ENCODE measurements around the gene KRTAP2-4.
"Not testable (repeated sequence)": the region's sequence is repeated elsewhere in the genome, so short reads cannot be mapped to it uniquely, and the experiment has no call there.

The KRTAP2-4 gene

DNA sequence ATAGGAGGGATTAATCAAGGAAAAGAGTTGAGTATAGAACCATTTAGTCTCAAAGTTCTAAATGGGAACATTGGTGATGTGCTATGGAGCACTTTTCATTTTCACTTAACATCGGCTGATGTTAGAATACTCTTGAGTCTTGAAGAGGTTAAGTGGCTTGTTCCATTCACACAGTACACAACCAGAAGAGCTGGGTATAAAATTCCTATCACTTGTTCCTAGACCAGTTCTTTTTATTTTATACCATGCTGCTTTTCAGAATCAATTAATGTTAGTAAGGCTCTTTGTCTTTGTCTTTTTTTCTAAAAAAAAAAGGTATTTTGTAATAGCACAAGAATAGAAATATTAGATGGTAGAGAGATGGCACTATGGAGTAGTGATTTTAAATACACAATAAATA, 22.7 kb downstream of the KRTAP2-4 start:
- Histone ChIP-seq H4K20me1 (ENCODE audit: insufficient read depth, low read length) (no peaks in the 10 kb centered on the region), H3K36me3 (replicated peaks; ENCODE audit: low read depth, low read length) (no peaks in the 10 kb centered on the region), H3K4me2 (ENCODE audit: low read length) (no peak overlapping the region), H3K79me2 (ENCODE audit: low read length) (no peaks in the 10 kb centered on the region), H3K9me3 (ENCODE audit: insufficient read depth, low read length) (no peaks in the 10 kb centered on the region), H3K27ac (ENCODE audit: low read length) (no peak overlapping the region), H3K4me3 (ENCODE audit: low read length) (no peak overlapping the region), H2AFZ (ENCODE audit: low read depth, low read length) (no peak overlapping the region), H3K27me3 (ENCODE audit: low read depth, low read length) (peaks cover 16% of the 10 kb centered on the region; the same call in 1 of the 2 replicates), H3K9ac (ENCODE audit: low read length) (no peak overlapping the region), H3K4me1 (ENCODE audit: low read length) (no peaks in the 10 kb centered on the region)
- no peak for TF ChIP-seq EZH2phosphoT487 (IDR thresholded peaks at IDR 0.05; ENCODE audit: low read depth)
- TF ChIP-seq, protein P1, sequence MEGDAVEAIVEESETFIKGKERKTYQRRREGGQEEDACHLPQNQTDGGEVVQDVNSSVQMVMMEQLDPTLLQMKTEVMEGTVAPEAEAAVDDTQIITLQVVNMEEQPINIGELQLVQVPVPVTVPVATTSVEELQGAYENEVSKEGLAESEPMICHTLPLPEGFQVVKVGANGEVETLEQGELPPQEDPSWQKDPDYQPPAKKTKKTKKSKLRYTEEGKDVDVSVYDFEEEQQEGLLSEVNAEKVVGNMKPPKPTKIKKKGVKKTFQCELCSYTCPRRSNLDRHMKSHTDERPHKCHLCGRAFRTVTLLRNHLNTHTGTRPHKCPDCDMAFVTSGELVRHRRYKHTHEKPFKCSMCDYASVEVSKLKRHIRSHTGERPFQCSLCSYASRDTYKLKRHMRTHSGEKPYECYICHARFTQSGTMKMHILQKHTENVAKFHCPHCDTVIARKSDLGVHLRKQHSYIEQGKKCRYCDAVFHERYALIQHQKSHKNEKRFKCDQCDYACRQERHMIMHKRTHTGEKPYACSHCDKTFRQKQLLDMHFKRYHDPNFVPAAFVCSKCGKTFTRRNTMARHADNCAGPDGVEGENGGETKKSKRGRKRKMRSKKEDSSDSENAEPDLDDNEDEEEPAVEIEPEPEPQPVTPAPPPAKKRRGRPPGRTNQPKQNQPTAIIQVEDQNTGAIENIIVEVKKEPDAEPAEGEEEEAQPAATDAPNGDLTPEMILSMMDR (IDR thresholded peaks at IDR 0.05; ENCODE audit: low read depth, low read length), result no peak

DNA sequence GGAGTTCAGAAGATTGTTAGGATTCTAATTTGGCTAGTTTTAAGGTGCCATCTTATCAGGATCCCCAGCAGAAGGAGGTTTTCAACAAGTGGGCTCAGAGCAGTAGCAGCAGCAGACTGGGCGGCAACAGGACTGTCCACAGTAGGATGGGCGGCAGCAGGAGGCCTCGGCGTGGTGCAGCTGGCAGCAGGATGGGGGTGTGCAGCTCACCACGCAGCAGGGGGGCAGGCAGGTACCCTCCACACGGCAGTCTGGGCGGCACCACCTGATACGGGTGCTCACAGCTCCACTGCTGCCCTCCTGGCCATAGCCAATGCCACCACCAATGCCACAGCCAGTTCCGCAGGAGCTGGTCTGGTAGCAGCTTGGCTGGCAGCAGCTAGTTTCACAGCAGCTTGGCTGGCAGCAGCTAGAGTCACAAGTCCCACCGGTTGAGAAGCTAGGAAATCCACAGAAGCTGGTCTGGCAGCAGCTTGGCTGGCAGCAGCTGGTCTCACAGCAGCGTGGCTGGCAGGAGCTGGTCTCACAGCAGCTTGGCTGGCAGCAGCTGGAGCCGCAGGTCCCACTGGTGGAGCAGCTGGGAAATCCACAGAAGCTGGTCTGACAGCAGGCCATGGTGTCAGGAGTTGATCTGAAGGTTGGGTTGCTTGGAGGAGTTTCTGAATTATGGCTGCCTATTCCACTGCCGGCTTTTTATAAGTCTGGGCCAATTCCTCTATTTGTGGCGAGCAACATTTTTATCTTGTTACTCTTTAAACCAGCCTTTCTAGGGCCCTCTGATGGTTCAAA, 24.7 kb downstream of the KRTAP2-4 start, which contains the start of gene KRTAP1-1:
KRTAP1-1 (minus strand) TSS at position 668 of the 789 bp plus-strand sequence; CDS start at position 615, 53 bp downstream.
- not testable (repeated sequence) for H3K27ac ChIP-seq (ENCODE audit: low read length); H3K79me2 ChIP-seq (ENCODE audit: low read length); H3K4me1 ChIP-seq (ENCODE audit: low read length); H3K36me3 ChIP-seq (replicated peaks; ENCODE audit: low read depth, low read length); H3K4me2 ChIP-seq (ENCODE audit: low read length); H3K9me3 ChIP-seq (ENCODE audit: insufficient read depth, low read length); H3K4me3 ChIP-seq (ENCODE audit: low read length); H4K20me1 ChIP-seq (ENCODE audit: insufficient read depth, low read length); H2AFZ ChIP-seq (ENCODE audit: low read depth, low read length); H3K9ac ChIP-seq (ENCODE audit: low read length)
- peaks cover 34% of the 10 kb centered on the region; the same call in 1 of the 2 replicates for H3K27me3 ChIP-seq (ENCODE audit: low read depth, low read length)

DNA sequence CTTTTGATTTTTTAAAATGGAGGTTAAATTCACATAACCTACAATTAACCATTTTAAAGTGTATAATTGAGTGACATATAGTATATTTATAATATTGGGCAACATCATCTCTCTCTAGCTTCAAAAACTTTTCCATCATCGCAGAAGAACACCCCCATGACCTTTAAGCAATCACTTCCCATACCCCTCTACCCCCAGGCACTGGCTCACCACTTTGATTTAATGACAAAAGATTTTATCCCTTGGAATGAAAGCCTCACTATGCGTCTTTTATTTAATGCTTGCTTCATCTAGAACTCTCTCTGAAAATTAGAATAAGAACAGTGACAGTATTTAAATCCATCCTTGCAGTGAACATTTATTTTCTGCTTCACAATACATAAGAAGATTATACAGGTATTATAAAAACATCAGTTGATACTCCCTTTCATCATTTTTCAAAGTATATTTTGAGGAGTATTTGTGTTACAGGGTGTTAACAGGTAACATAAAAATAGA, 27.8 kb downstream of the KRTAP2-4 start:
- Histone ChIP-seq H4K20me1 (ENCODE audit: insufficient read depth, low read length) (no peaks in the 10 kb centered on the region), H3K4me1 (ENCODE audit: low read length) (no peaks in the 10 kb centered on the region), H3K36me3 (replicated peaks; ENCODE audit: low read depth, low read length) (no peaks in the 10 kb centered on the region), H3K27ac (ENCODE audit: low read length) (no peak overlapping the region), H3K4me2 (ENCODE audit: low read length) (no peak overlapping the region), H3K79me2 (ENCODE audit: low read length) (no peaks in the 10 kb centered on the region), H3K27me3 (ENCODE audit: low read depth, low read length) (peaks cover 37% of the 10 kb centered on the region; the same call in 1 of the 2 replicates), H3K4me3 (ENCODE audit: low read length) (no peak overlapping the region), H3K9ac (ENCODE audit: low read length) (no peak overlapping the region), H3K9me3 (ENCODE audit: insufficient read depth, low read length) (no peaks in the 10 kb centered on the region), H2AFZ (ENCODE audit: low read depth, low read length) (no peak overlapping the region)
- TF ChIP-seq EZH2phosphoT487 (IDR thresholded peaks at IDR 0.05; ENCODE audit: low read depth), result no peak
- TF ChIP-seq, protein P1 (IDR thresholded peaks at IDR 0.05; ENCODE audit: low read depth, low read length), result no peak

DNA sequence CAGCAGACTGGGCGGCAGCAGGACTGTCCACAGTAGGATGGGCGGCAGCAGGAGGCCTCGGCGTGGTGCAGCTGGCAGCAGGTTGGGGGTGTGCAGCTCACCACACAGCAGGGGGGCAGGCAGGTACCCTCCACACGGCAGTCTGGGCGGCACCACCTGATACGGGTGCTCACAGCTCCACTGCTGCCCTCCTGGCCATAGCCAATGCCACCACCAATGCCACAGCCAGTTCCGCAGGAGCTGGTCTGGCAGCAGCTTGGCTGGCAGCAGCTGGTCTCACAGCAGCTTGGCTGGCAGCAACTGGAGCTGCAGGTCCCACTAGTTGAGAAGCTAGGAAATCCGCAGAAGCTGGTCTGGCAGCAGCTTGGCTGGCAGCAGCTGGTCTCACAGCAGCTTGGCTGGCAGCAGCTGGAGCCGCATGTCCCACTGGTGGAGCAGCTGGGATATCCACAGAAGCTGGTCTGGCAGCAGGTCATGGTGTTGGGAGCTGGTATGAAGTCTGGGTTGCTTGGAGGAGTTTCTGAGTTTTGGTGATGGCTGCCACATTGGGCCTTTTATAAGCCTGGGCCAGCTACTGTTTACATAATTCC, 31.2 kb downstream of the KRTAP2-4 start, which contains the start of gene KRTAP1-3:
KRTAP1-3 (minus strand) TSS at position 529 of the 590 bp plus-strand sequence; CDS start at position 476, 53 bp downstream.
- not testable (repeated sequence) for H3K4me2 ChIP-seq (ENCODE audit: low read length); H3K4me1 ChIP-seq (ENCODE audit: low read length); H4K20me1 ChIP-seq (ENCODE audit: insufficient read depth, low read length); H3K9ac ChIP-seq (ENCODE audit: low read length); H3K4me3 ChIP-seq (ENCODE audit: low read length); H2AFZ ChIP-seq (ENCODE audit: low read depth, low read length); H3K27ac ChIP-seq (ENCODE audit: low read length); H3K79me2 ChIP-seq (ENCODE audit: low read length); H3K9me3 ChIP-seq (ENCODE audit: insufficient read depth, low read length); H3K36me3 ChIP-seq (replicated peaks; ENCODE audit: low read depth, low read length)
- peaks cover 34% of the 10 kb centered on the region; the same call in 1 of the 2 replicates for H3K27me3 ChIP-seq (ENCODE audit: low read depth, low read length)

All from OCI-LY3 (cell line).